Trophoblast cell (in vitro differentiated cells and primary cell): ENCODE measurements around the gene ING4.

Experiments used
- DNase-seq, 2 donors: peaks; one replicate each; pipeline ENCODE4 v3.0.0-alpha.2; 2016
- H2AFZ ChIP-seq: 2 replicates; pipeline ENCODE4 v1.6.1; 2013; ENCODE audit warnings: low read length, moderate library complexity, mild to moderate bottlenecking; ENCODE audit not compliant: insufficient read depth, poor library complexity
- H2AK5ac ChIP-seq: 2 replicates; pipeline ENCODE4 v1.6.1; 2013; ENCODE audit warnings: mild to moderate bottlenecking, low read length
- H2BK120ac ChIP-seq: 2 replicates; pipeline ENCODE4 v1.6.1; 2013; ENCODE audit warnings: low read length, mild to moderate bottlenecking, moderate library complexity; ENCODE audit not compliant: insufficient read depth, poor library complexity
- H2BK12ac ChIP-seq: 2 replicates; pipeline ENCODE4 v1.6.1; 2013; ENCODE audit warnings: mild to moderate bottlenecking, low read length, moderate library complexity
- H2BK5ac ChIP-seq: 2 replicates; pipeline ENCODE4 v1.6.1; 2013; ENCODE audit warnings: low read length, low read depth, moderate library complexity, mild to moderate bottlenecking; ENCODE audit not compliant: poor library complexity
- H3K14ac ChIP-seq: 2 replicates; pipeline ENCODE4 v1.6.1; 2013; ENCODE audit warnings: mild to moderate bottlenecking, low read length
- H3K18ac ChIP-seq: 2 replicates; pipeline ENCODE4 v1.6.1; 2013; ENCODE audit warnings: mild to moderate bottlenecking, low read length
- H3K23ac ChIP-seq: 2 replicates; pipeline ENCODE4 v1.6.1; 2013; ENCODE audit warnings: low read length
- H3K27ac ChIP-seq: 2 replicates; pipeline ENCODE4 v1.5.1; 2013; ENCODE audit warnings: low read depth, mild to moderate bottlenecking, inconsistent platforms, low read length, moderate library complexity
- H3K27me3 ChIP-seq: 2 replicates; pipeline ENCODE4 v1.6.1; 2013; ENCODE audit warnings: inconsistent platforms, mild to moderate bottlenecking, low read length, moderate library complexity; ENCODE audit not compliant: insufficient read depth
- H3K36me3 ChIP-seq, 2 experiments: 1 replicate in 1 of 2; 2 replicates in 1 of 2; pipeline ENCODE4 v1.6.1; 2013; ENCODE audit warnings: low read length in 2 of 2, mild to moderate bottlenecking in 2 of 2, moderate library complexity in 1 of 2; ENCODE audit not compliant: insufficient read depth in 2 of 2, control insufficient read depth in 1 of 2
- H3K4ac ChIP-seq: 2 replicates; pipeline ENCODE4 v1.6.1; 2013; ENCODE audit warnings: low read depth, mild to moderate bottlenecking, low read length, moderate library complexity
- H3K4me1 ChIP-seq, 2 experiments: 1 replicate in 1 of 2; 2 replicates in 1 of 2; pipeline ENCODE4 v1.6.1; 2013; ENCODE audit warnings: low read length in 2 of 2, mild to moderate bottlenecking in 2 of 2, moderate library complexity in 1 of 2; ENCODE audit not compliant: insufficient read depth in 2 of 2, control insufficient read depth in 1 of 2
- H3K4me2 ChIP-seq: 2 replicates; pipeline ENCODE4 v1.6.1; 2013; ENCODE audit warnings: inconsistent platforms, mild to moderate bottlenecking, low read length, moderate library complexity
- H3K4me3 ChIP-seq: 2 replicates; pipeline ENCODE4 v1.5.1; 2013; ENCODE audit warnings: mild to moderate bottlenecking, low read depth, low read length, inconsistent platforms
- H3K79me1 ChIP-seq: one replicate; pipeline ENCODE4 v1.6.1; 2013; ENCODE audit warnings: low read length
- H3K79me2 ChIP-seq: 2 replicates; pipeline ENCODE4 v1.6.1; 2013; ENCODE audit warnings: low read length, mild to moderate bottlenecking; ENCODE audit not compliant: control insufficient read depth, insufficient read depth, poor library complexity
- H3K9ac ChIP-seq: 2 replicates; pipeline ENCODE4 v1.6.1; 2013; ENCODE audit warnings: mild to moderate bottlenecking, low read length
- H3K9me3 ChIP-seq: 2 replicates; pipeline ENCODE4 v1.6.1; 2013; ENCODE audit warnings: low read depth, mild to moderate bottlenecking, control low read depth, inconsistent platforms, low read length; ENCODE audit not compliant: insufficient read depth
- H4K12ac ChIP-seq: 2 replicates; pipeline ENCODE4 v1.6.1; 2013; ENCODE audit warnings: low read depth, mild to moderate bottlenecking, low read length, moderate library complexity
- H4K8ac ChIP-seq: 2 replicates; pipeline ENCODE4 v1.6.1; 2013; ENCODE audit warnings: low read depth, mild to moderate bottlenecking, low read length, moderate library complexity
- H4K91ac ChIP-seq: one replicate; pipeline ENCODE4 v1.6.1; 2013; ENCODE audit warnings: low read depth, mild to moderate bottlenecking, low read length, moderate library complexity
- WGBS: extraction: QIAGEN DNeasy Blood & Tissue Kit; methylation state at CpG from one replicate; pipeline ENCODE4 v1.1.7; 2013; ENCODE audit warnings: missing lambda C conversion rate; ENCODE audit not compliant: insufficient read length, insufficient coverage; ENCODE audit errors: extremely low coverage; 5-methylcytosine and 5-hydroxymethylcytosine counted together

The ING4 gene

DNA sequence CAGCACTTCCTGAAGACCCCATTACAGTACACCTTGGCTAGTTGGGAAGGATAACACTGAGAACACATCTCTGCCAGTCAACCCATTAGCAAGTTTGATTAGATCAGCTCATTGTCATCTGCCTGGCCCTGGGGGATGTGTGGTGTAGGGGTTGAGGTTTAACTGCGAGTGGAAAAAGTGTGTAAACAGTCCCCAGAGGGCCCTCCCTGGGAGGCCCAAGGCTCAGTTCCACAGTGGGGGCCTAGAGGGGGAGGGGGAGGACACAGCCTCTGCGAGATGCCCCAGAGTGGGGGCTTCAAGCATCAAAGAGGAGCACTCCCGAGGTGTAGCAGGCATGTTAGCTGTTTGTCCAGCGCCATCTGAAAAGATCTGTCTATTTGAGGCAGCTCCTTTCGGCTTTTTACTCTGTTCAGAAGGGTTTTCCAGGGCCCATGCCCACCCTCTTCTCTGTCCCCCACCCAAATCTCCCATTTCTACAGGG lies 27.5 kb downstream of the ING4 start:
- Histone ChIP-seq H3K36me3 (no peaks in the 10 kb centered on the region), H3K9me3 (no peaks in the 10 kb centered on the region), H3K27me3 (no peaks in the 10 kb centered on the region), H3K14ac (no peak overlapping the region), H2BK120ac (no peak overlapping the region), H2BK5ac (no peak overlapping the region), H3K79me1 (no peaks in the 10 kb centered on the region), H4K91ac (no peak overlapping the region), H2AK5ac (no peak overlapping the region), H4K8ac (no peak overlapping the region), H3K4me2 (no peak overlapping the region), H3K27ac (no peak overlapping the region), H2BK12ac (no peak overlapping the region), H3K23ac (no peak overlapping the region), H3K4me3 (no peak overlapping the region), H3K9ac (no peak overlapping the region), H4K12ac (no peak overlapping the region), H3K79me2 (no peaks in the 10 kb centered on the region), H3K4me1 (peaks cover 17 to 18% of the 10 kb centered on the region in 2 experiments), H3K18ac (no peak overlapping the region), H3K4ac (no peak overlapping the region), H2AFZ (no peak overlapping the region)
- no CpG with 5 or more reads among the region's 5 CpGs for WGBS
- DNase-seq = no peak

DNA sequence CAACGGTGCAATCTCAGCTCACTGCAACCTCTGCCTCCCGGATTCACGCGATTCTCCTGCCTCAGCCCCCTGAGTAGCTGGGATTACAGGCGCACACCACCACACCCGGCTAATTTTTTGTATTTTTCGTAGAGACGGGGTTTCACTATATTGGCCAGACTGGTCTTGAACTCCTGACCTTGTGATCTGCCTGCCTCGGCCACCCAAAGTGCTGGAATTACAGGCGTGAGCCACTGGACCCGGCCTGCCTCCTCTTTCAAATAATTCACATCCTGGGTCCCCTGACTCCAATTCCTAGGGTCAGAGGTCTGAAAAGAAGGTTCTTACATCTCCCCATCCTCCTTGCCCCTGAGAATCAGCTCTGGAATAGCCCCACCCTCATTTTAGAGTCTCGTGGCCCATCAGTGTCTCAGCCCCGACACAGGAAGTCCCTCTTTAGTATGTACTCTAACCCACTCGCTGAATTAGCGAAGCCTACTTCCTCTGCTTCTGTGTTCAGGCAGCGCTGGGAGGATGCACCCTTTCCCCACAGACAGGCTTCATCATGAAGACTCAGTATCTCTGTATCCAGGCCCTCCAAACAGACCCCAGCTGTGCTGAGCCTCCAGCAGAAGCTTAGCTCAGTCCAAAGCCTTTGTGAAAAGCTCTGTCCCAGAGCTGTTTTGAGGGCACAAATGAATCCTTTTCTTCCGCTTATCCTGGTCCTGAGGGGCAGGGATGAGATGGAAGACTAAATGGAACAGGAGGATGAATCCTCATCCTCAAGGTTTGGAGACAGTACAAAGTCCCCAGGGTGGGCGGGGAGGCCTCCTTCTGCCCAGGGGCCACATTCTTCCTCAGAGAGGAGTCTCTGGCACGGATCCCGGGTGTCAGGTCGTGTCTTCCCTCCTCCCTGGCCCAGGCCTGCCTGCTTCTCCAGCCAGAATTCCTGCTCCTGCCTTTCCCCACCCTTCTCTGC lies 30.6 kb downstream of the ING4 start:
- Histone ChIP-seq H3K18ac (no peak overlapping the region), H4K8ac (no peak overlapping the region), H2BK12ac (no peak overlapping the region), H3K4me2 (no peak overlapping the region), H3K23ac (no peak overlapping the region), H3K9ac (no peak overlapping the region), H4K91ac (no peak overlapping the region), H3K4me1 (peaks cover 17 to 18% of the 10 kb centered on the region in 2 experiments), H3K4ac (no peak overlapping the region), H3K27ac (no peak overlapping the region), H3K4me3 (no peak overlapping the region), H2BK120ac (no peak overlapping the region), H4K12ac (no peak overlapping the region), H3K36me3 (no peaks in the 10 kb centered on the region), H3K79me1 (no peaks in the 10 kb centered on the region), H3K79me2 (no peaks in the 10 kb centered on the region), H2BK5ac (no peak overlapping the region), H3K14ac (no peak overlapping the region), H2AK5ac (no peak overlapping the region), H3K27me3 (no peaks in the 10 kb centered on the region), H3K9me3 (no peaks in the 10 kb centered on the region), H2AFZ (peak overlapping the region; percentile 10)
- DNase-seq = no peak
- no CpG with 5 or more reads among the region's 21 CpGs for WGBS

DNA sequence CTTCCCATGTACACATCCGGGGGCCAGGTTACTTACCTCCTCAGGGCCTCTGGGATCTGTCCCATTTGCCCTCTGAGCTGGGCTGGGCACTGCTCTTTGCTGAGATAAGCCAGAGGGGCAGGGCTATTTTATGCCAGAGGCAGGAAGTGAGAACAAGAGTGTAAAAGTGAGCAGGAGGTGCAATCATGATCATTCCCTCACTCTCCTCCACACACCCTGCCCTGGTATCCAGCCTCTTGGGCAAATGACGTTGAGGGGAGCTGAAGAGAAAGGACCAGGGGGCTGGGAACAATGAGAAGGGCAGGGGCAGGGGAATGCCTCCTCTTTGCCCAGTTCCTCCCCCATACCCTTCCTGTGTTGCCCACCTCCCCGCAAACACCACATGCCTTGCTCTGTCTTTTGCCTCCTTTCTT lies 31.4 kb downstream of the ING4 start:
- H3K4me1 ChIP-seq = peaks cover 17 to 18% of the 10 kb centered on the region in 2 experiments
- H3K9me3 ChIP-seq = no peaks in the 10 kb centered on the region
- no peak overlapping the region for H4K8ac ChIP-seq
- H3K4ac ChIP-seq = no peak overlapping the region
- no peak overlapping the region for H3K18ac ChIP-seq
- H3K27me3 ChIP-seq = no peaks in the 10 kb centered on the region
- H3K36me3 ChIP-seq = no peaks in the 10 kb centered on the region
- no peak overlapping the region for H2AFZ ChIP-seq
- H2BK12ac ChIP-seq = no peak overlapping the region
- no peaks in the 10 kb centered on the region for H3K79me1 ChIP-seq
- no peak overlapping the region for H4K12ac ChIP-seq
- H2BK5ac ChIP-seq = no peak overlapping the region
- H2AK5ac ChIP-seq = no peak overlapping the region
- H3K23ac ChIP-seq = no peak overlapping the region
- no peaks in the 10 kb centered on the region for H3K79me2 ChIP-seq
- no peak overlapping the region for H3K27ac ChIP-seq
- no peak overlapping the region for H3K4me3 ChIP-seq
- no peak overlapping the region for H3K14ac ChIP-seq
- H4K91ac ChIP-seq = no peak overlapping the region
- no peak overlapping the region for H2BK120ac ChIP-seq
- H3K4me2 ChIP-seq = no peak overlapping the region
- H3K9ac ChIP-seq = no peak overlapping the region
- no peak for DNase-seq
- WGBS = no CpG with 5 or more reads among the region's 3 CpGs

DNA sequence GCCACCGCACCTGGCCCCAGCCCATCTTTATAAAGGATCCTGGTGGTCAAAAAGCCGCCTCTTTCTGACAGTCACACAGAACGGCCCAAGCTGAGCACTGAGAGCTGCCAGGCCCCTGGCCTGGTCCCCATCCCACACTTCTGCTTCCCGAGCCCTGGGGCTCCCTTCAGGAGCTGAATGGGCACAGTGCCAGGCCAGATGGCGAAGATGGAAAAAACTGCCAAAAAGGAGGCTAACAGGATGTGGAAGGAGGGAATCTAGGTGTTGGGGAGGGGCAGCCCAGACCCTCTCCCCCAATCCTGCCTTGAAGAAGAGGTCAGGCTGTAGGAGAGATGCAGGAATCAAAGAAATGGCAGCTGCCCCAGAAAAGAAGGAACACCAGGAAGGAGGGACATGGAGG lies 32.2 kb downstream of the ING4 start:
- Histone ChIP-seq H4K91ac (no peak overlapping the region), H2AK5ac (no peak overlapping the region), H3K36me3 (no peaks in the 10 kb centered on the region), H3K23ac (no peak overlapping the region), H2AFZ (no peak overlapping the region), H3K4me2 (no peak overlapping the region), H3K79me2 (no peaks in the 10 kb centered on the region), H3K14ac (no peak overlapping the region), H3K27me3 (no peaks in the 10 kb centered on the region), H3K9me3 (no peaks in the 10 kb centered on the region), H3K79me1 (no peaks in the 10 kb centered on the region), H2BK120ac (no peak overlapping the region), H2BK5ac (no peak overlapping the region), H3K4me1 (peaks cover 10 to 11% of the 10 kb centered on the region in 2 experiments), H3K27ac (no peak overlapping the region), H3K4ac (no peak overlapping the region), H4K8ac (no peak overlapping the region), H3K9ac (no peak overlapping the region), H4K12ac (no peak overlapping the region), H3K18ac (no peak overlapping the region), H3K4me3 (no peak overlapping the region), H2BK12ac (no peak overlapping the region)
- DNase-seq = no peak
- no CpG with 5 or more reads among the region's 5 CpGs for WGBS
